ENCODE data around the gene MAP4K3.

DNA sequence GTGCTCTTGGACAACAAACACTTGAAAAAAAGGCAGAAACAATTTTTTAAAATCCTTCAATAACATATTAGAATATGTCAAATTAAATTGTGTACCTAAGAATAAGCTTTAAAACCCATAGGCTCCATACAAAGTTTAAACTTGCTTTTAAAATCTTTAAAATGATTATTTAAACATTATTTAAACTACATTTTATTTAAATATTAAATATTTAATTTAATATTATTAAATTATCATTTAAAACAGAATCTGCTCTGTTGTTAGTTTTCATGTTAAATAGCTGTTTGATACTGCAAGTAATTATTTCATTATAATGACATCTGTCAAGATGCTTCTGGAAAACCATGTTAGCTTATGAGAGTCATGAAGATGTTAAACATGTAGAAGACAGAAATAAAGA lies 75.6 kb downstream of the MAP4K3 start:
- TF ChIP-seq, protein P1, sequence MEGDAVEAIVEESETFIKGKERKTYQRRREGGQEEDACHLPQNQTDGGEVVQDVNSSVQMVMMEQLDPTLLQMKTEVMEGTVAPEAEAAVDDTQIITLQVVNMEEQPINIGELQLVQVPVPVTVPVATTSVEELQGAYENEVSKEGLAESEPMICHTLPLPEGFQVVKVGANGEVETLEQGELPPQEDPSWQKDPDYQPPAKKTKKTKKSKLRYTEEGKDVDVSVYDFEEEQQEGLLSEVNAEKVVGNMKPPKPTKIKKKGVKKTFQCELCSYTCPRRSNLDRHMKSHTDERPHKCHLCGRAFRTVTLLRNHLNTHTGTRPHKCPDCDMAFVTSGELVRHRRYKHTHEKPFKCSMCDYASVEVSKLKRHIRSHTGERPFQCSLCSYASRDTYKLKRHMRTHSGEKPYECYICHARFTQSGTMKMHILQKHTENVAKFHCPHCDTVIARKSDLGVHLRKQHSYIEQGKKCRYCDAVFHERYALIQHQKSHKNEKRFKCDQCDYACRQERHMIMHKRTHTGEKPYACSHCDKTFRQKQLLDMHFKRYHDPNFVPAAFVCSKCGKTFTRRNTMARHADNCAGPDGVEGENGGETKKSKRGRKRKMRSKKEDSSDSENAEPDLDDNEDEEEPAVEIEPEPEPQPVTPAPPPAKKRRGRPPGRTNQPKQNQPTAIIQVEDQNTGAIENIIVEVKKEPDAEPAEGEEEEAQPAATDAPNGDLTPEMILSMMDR (IDR thresholded peaks at IDR 0.05) = no peak
- TF ChIP-seq POLR2A (IDR thresholded peaks at IDR 0.05) = no peak
